Right lobe of liver (tissue), 4 donors: ENCODE results near the gene USP47.

Source experiments
- POLR2A ChIP-seq: fragments of 450-650 bp; IDR thresholded peaks from one replicate; pipeline ENCODE4 v1.6.1; 2017; ENCODE audit warnings: antibody characterized with exemption, mild to moderate bottlenecking
- TF ChIP-seq, protein P1 (sequence below), 4 donors: fragments of 200-600 bp in 3 of 4; fragments of 450-650 bp in 1 of 4; IDR thresholded peaks; one replicate each; pipeline versions ENCODE4 v1.5.1 to v1.8.0; 2016 to 2022; ENCODE audit warnings: antibody characterized with exemption in 4 of 4, mild to moderate bottlenecking in 2 of 4
- donor health status: DM: no; HTN: no; CAD: no.
- donor health status: DM: no; HTN: no; CAD: no.
- donor health status: DM: no; HTN: yes; CAD: no.

- TF ChIP-seq, protein P1, sequence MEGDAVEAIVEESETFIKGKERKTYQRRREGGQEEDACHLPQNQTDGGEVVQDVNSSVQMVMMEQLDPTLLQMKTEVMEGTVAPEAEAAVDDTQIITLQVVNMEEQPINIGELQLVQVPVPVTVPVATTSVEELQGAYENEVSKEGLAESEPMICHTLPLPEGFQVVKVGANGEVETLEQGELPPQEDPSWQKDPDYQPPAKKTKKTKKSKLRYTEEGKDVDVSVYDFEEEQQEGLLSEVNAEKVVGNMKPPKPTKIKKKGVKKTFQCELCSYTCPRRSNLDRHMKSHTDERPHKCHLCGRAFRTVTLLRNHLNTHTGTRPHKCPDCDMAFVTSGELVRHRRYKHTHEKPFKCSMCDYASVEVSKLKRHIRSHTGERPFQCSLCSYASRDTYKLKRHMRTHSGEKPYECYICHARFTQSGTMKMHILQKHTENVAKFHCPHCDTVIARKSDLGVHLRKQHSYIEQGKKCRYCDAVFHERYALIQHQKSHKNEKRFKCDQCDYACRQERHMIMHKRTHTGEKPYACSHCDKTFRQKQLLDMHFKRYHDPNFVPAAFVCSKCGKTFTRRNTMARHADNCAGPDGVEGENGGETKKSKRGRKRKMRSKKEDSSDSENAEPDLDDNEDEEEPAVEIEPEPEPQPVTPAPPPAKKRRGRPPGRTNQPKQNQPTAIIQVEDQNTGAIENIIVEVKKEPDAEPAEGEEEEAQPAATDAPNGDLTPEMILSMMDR (IDR thresholded peaks at IDR 0.05), result no peak
- TF ChIP-seq POLR2A, result no peak
Measured at GRCh38 chr11:11961399-11962028, 119.7 kb downstream of the USP47 start.
